CD4-positive, alpha-beta T cell treated with Interleukin-15 for 4 hours (primary cell): ENCODE data around the gene SLAMF6.
"Not testable (repeated sequence)": the region's sequence is repeated elsewhere in the genome, so short reads cannot be mapped to it uniquely, and the experiment has no call there.

ENCODE experiments used
- DNase-seq: peaks from one replicate; pipeline ENCODE4 v3.0.0-alpha.2; 2020; ENCODE audit warnings: low spot score

SLAMF6 gene

GRCh38 chr1:160522622-160523345 lies at the start of gene SLAMF6:
SLAMF6 (minus strand) TSS chr1:160523255; CDS start chr1:160523192, 63 bp downstream.
- peak; percentile 57 for DNase-seq

GRCh38 chr1:160570840-160571239 lies 47.8 kb upstream of the SLAMF6 start:
- no peak for DNase-seq

- DNase-seq: no peak
Measured at GRCh38 chr1:160569806-160570205, 46.8 kb upstream of the SLAMF6 start.

- DNase-seq: peak; percentile 87
Measured at GRCh38 chr1:160567858-160568682, 45.0 kb upstream of the SLAMF6 start.

- no peak for DNase-seq
Measured at GRCh38 chr1:160567341-160567740, 44.3 kb upstream of the SLAMF6 start.

GRCh38 chr1:160565564-160565963 lies 42.5 kb upstream of the SLAMF6 start:
- no peak for DNase-seq

GRCh38 chr1:160563230-160563629 lies 40.2 kb upstream of the SLAMF6 start:
- not testable (repeated sequence) for DNase-seq

GRCh38 chr1:160562745-160563144 lies 39.7 kb upstream of the SLAMF6 start:
- not testable (repeated sequence) for DNase-seq

GRCh38 chr1:160560806-160561205 lies 37.8 kb upstream of the SLAMF6 start:
- no peak for DNase-seq

- DNase-seq: peak; percentile 64
Measured at GRCh38 chr1:160560045-160560705, 37.1 kb upstream of the SLAMF6 start.

GRCh38 chr1:160559437-160559836 lies 36.4 kb upstream of the SLAMF6 start:
- DNase-seq: not testable (repeated sequence)

GRCh38 chr1:160558660-160559380 lies 35.8 kb upstream of the SLAMF6 start:
- peak; percentile 38 for DNase-seq

- no peak for DNase-seq
Measured at GRCh38 chr1:160553778-160554177, 30.7 kb upstream of the SLAMF6 start.

- DNase-seq: no peak
Measured at GRCh38 chr1:160552425-160552824, 29.4 kb upstream of the SLAMF6 start.

GRCh38 chr1:160550572-160551034 lies 27.5 kb upstream of the SLAMF6 start:
- peak; percentile 66 for DNase-seq

- DNase-seq: no peak
Measured at GRCh38 chr1:160549665-160550006, 26.6 kb upstream of the SLAMF6 start.

- DNase-seq: no peak
Measured at GRCh38 chr1:160548960-160549664, 26.1 kb upstream of the SLAMF6 start.

GRCh38 chr1:160548183-160548582 lies 25.1 kb upstream of the SLAMF6 start:
- DNase-seq: no peak

GRCh38 chr1:160547422-160547821 lies 24.4 kb upstream of the SLAMF6 start:
- no peak for DNase-seq

- no peak for DNase-seq
Measured at GRCh38 chr1:160546942-160547341, 23.9 kb upstream of the SLAMF6 start.

GRCh38 chr1:160544647-160545046 lies 21.6 kb upstream of the SLAMF6 start:
- DNase-seq: peak; percentile 65
